Stomach (tissue), 9 donors: Measurements from ENCODE around the gene ABCD2. TPM values are rescaled to one million over a fixed set of nuclear protein-coding genes. Genes with fewer than 3 reads are reported as not detected.
A peak's percentile ranks its signal among the peaks of the same experiment; 100 is the strongest.

ENCODE experiments used
- DNase-seq, 2 donors: peaks; one replicate each; pipeline versions ENCODE4 v3.0.0 to v3.0.0-alpha.2; 2013 to 2019
- H3K27ac ChIP-seq, 5 donors: fragments of 200-600 bp in 4 of 5; sonication (generic) in 4 of 5; one replicate each; pipeline ENCODE4 v1.5.1; 2013 to 2019; ENCODE audit warnings: mild to moderate bottlenecking in 1 of 5, moderate library complexity in 1 of 5
- H3K27me3 ChIP-seq, 3 donors: fragments of 200-600 bp; sonication (generic); one replicate each; pipeline ENCODE4 v1.5.1; 2017 to 2019; ENCODE audit warnings: mixed run types in 1 of 3
- H3K36me3 ChIP-seq, 4 donors: fragments of 200-600 bp; sonication (generic); 1 replicate in 3 of 4; 2 replicates in 1 of 4; pipeline ENCODE4 v1.5.1; 2016 to 2019
- H3K4me1 ChIP-seq, 4 donors: fragments of 200-600 bp; sonication (generic); one replicate each; pipeline ENCODE4 v1.5.1; 2016 to 2019
- H3K4me3 ChIP-seq, 4 donors: fragments of 200-600 bp; sonication (generic) in 3 of 4; one replicate each; pipeline ENCODE4 v1.5.1; 2016 to 2019; ENCODE audit warnings: mild to moderate bottlenecking in 1 of 4
- H3K9me3 ChIP-seq, 4 donors: fragments of 200-600 bp; sonication (generic); one replicate each; pipeline ENCODE4 v1.5.1; 2016 to 2019
- CTCF ChIP-seq, 7 experiments: fragments of 450-650 bp in 4 of 7; fragments of 200-600 bp in 3 of 7; sonication (generic) in 3 of 7; IDR thresholded peaks; one replicate each; pipeline ENCODE4 v1.5.1; 2016 to 2019; ENCODE audit warnings: antibody characterized with exemption in 7 of 7, control low read depth in 2 of 7, mild to moderate bottlenecking in 1 of 7
- EP300 ChIP-seq: sonication (generic); formaldehyde crosslinking; IDR thresholded peaks from one replicate; pipeline ENCODE4 v1.6.1; 2017; ENCODE audit warnings: antibody characterized with exemption
- POLR2A ChIP-seq, 4 donors: fragments of 450-650 bp; IDR thresholded peaks; one replicate each; pipeline ENCODE4 v1.6.1; 2016; ENCODE audit warnings: antibody characterized with exemption in 4 of 4, control low read depth in 2 of 4, mild to moderate bottlenecking in 1 of 4, moderate library complexity in 1 of 4
- POLR2AphosphoS5 ChIP-seq, 3 donors: sonication (generic); formaldehyde crosslinking; IDR thresholded peaks; one replicate each; pipeline ENCODE4 v1.6.1; 2016; ENCODE audit warnings: antibody characterized with exemption in 3 of 3
- WGBS, 5 donors: extraction: QIAGEN DNeasy Blood & Tissue Kit in 3 of 5; methylation state at CpG; one replicate each; pipeline versions ENCODE4 v1.1.5 to v1.1.7; 2013 to 2018; 5-methylcytosine and 5-hydroxymethylcytosine counted together
- intact Hi-C: fragments of 100-400 bp; cut with DNase I; formaldehyde crosslinking; loops from one replicate; pipeline ENCODE4 v1.15.1; 2023; ENCODE audit warnings: low total_unique reads
- polyA plus RNA-seq, 3 donors: library from polyadenylated mRNA; stranded (reverse); fragments of 200-250 nt; gene quantifications; one replicate each; pipeline ENCODE4 v1.2.3, GENCODE V29; 2013
- total RNA-seq, 5 donors: library from RNA; depleted of rRNA; stranded (reverse); fragments of >200 nt; gene quantifications; one replicate each; pipeline versions ENCODE4 v1.1.0 to v1.2.3, GENCODE V29; 2014 to 2016
- donor health status: healthy with polysubstance abuse.
- donor health status: Bipolar disorder and iron deficiency.
- donor health status: healthy.

The ABCD2 gene
- total and polyA plus RNA-seq, 8 donors, result 0.06 to 4.9 (median 0.72) TPM; not detected in 2

- Histone ChIP-seq H3K9me3 (no peaks in the 10 kb centered on the region), H3K4me1 (no peaks in the 10 kb centered on the region), H3K27ac (no peak overlapping the region), H3K27me3 (no peaks in the 10 kb centered on the region), H3K36me3 (peaks cover 0 to 7% (median 0%) of the 10 kb centered on the region in 4 donors), H3K4me3 (no peak overlapping the region)
- TF ChIP-seq CTCF (IDR thresholded peaks at IDR 0.05) (no peak), POLR2A (IDR thresholded peaks at IDR 0.05) (no peak), POLR2AphosphoS5 (IDR thresholded peaks at IDR 0.05) (no peak), EP300 (no peak)
- intact Hi-C loops, result no loop called here
- no peak for DNase-seq
- WGBS, 5 donors, result 76 to 85% (median 79%) methylated on average over 9 of the region's 9 CpGs
These were observed 31.3 kb downstream of the ABCD2 start for GRCh38 chr12:39588348-39588747.

GRCh38 chr12:39587225-39587624 lies 32.4 kb downstream of the ABCD2 start:
- WGBS, 5 donors, result 55 to 71% (median 57%) methylated on average over 3 of the region's 3 CpGs
- H3K36me3 ChIP-seq, result peaks cover 0 to 7% (median 0%) of the 10 kb centered on the region in 4 donors
- no peak overlapping the region for H3K4me3 ChIP-seq
- no peaks in the 10 kb centered on the region for H3K9me3 ChIP-seq
- H3K27me3 ChIP-seq, result no peaks in the 10 kb centered on the region
- intact Hi-C loops, result no loop called here
- H3K4me1 ChIP-seq, result no peaks in the 10 kb centered on the region
- peak in 1 of 2 donors; percentile 12 for DNase-seq
- TF ChIP-seq POLR2A (IDR thresholded peaks at IDR 0.05) (no peak), CTCF (IDR thresholded peaks at IDR 0.05) (peak in 1 of 7 experiments; percentile 17)
- H3K27ac ChIP-seq, result no peak overlapping the region

- intact Hi-C loops, result no loop called here
- peak in 1 of 2 donors; percentile 10 for DNase-seq
- peaks cover 0 to 7% (median 0%) of the 10 kb centered on the region in 4 donors for H3K36me3 ChIP-seq
- no peak overlapping the region for H3K4me3 ChIP-seq
- H3K27ac ChIP-seq, result no peak overlapping the region
- no peaks in the 10 kb centered on the region for H3K9me3 ChIP-seq
- H3K27me3 ChIP-seq, result no peaks in the 10 kb centered on the region
- no peaks in the 10 kb centered on the region for H3K4me1 ChIP-seq
- TF ChIP-seq CTCF (IDR thresholded peaks at IDR 0.05) (no peak), POLR2A (IDR thresholded peaks at IDR 0.05) (no peak), EP300 (no peak), POLR2AphosphoS5 (IDR thresholded peaks at IDR 0.05) (no peak)
- 61 to 90% (median 68%) methylated on average over 1 of the region's 1 CpG for WGBS, 5 donors
These were observed 32.8 kb downstream of the ABCD2 start for GRCh38 chr12:39586816-39587215.

- TF ChIP-seq EP300 (no peak), POLR2A (IDR thresholded peaks at IDR 0.05) (no peak), CTCF (IDR thresholded peaks at IDR 0.05) (no peak), POLR2AphosphoS5 (IDR thresholded peaks at IDR 0.05) (no peak)
- 22 to 39% (median 34%) methylated on average over 3 of the region's 3 CpGs for WGBS, 5 donors
- no peaks in the 10 kb centered on the region for H3K27me3 ChIP-seq
- no peaks in the 10 kb centered on the region for H3K9me3 ChIP-seq
- no peaks in the 10 kb centered on the region for H3K4me1 ChIP-seq
- peaks cover 0 to 7% (median 0%) of the 10 kb centered on the region in 4 donors for H3K36me3 ChIP-seq
- H3K4me3 ChIP-seq, result no peak overlapping the region
- peak in 1 of 2 donors; percentile 3 for DNase-seq
- no peak overlapping the region for H3K27ac ChIP-seq
- intact Hi-C loops, result no loop called here
These were observed 38.0 kb downstream of the ABCD2 start for GRCh38 chr12:39581592-39581991.
